Mesendoderm (in vitro differentiated cells): Measurements from ENCODE around the gene GPRIN1.

ENCODE experiments used
- DNase-seq: peaks from one replicate; pipeline ENCODE4 v3.0.0; 2013
- H2AK5ac ChIP-seq: 2 replicates; pipeline ENCODE4 v1.6.1; 2013; ENCODE audit warnings: low read length, inconsistent platforms
- H2BK120ac ChIP-seq: 2 replicates; pipeline ENCODE4 v1.6.1; 2013; ENCODE audit warnings: low read depth, mild to moderate bottlenecking, low read length, moderate library complexity, mixed read lengths
- H2BK15ac ChIP-seq: replicated peaks from 2 replicates; pipeline ENCODE4 v1.6.1; 2013; ENCODE audit warnings: low read depth, mild to moderate bottlenecking, moderate library complexity
- H2BK5ac ChIP-seq: 2 replicates; pipeline ENCODE4 v1.6.1; 2013; ENCODE audit warnings: low read length, inconsistent platforms
- H3K18ac ChIP-seq: 2 replicates; pipeline ENCODE4 v1.6.1; 2013; ENCODE audit warnings: mild to moderate bottlenecking, low read length, mixed read lengths
- H3K23ac ChIP-seq: one replicate; pipeline ENCODE4 v1.6.1; 2013; ENCODE audit warnings: low read length
- H3K27ac ChIP-seq: 2 replicates; pipeline ENCODE4 v1.5.1; 2013; ENCODE audit warnings: low read depth, mild to moderate bottlenecking, inconsistent platforms, low read length, moderate library complexity
- H3K27me3 ChIP-seq: 2 replicates; pipeline ENCODE4 v1.6.1; 2013; ENCODE audit warnings: low read length, control low read depth, mild to moderate bottlenecking, inconsistent platforms; ENCODE audit not compliant: insufficient read depth, poor library complexity
- H3K36me3 ChIP-seq: 2 replicates; pipeline ENCODE4 v1.6.1; 2013; ENCODE audit warnings: low read length, inconsistent platforms; ENCODE audit not compliant: control insufficient read depth, insufficient read depth
- H3K4ac ChIP-seq: one replicate; pipeline ENCODE4 v1.6.1; 2013; ENCODE audit warnings: low read depth, mild to moderate bottlenecking, low read length, moderate library complexity
- H3K4me1 ChIP-seq: 2 replicates; pipeline ENCODE4 v1.6.1; 2013; ENCODE audit warnings: low read depth, low read length, inconsistent platforms; ENCODE audit not compliant: control insufficient read depth
- H3K4me2 ChIP-seq: 2 replicates; pipeline ENCODE4 v1.6.1; 2013; ENCODE audit warnings: low read length
- H3K4me3 ChIP-seq: 2 replicates; pipeline ENCODE4 v1.5.1; 2013; ENCODE audit warnings: mild to moderate bottlenecking, low read length
- H3K56ac ChIP-seq: one replicate; pipeline ENCODE4 v1.6.1; 2013; ENCODE audit warnings: low read length
- H3K79me1 ChIP-seq: 2 replicates; pipeline ENCODE4 v1.6.1; 2013; ENCODE audit warnings: low read length, inconsistent platforms
- H3K79me2 ChIP-seq: 2 replicates; pipeline ENCODE4 v1.6.1; 2013; ENCODE audit warnings: mild to moderate bottlenecking, low read length; ENCODE audit not compliant: control insufficient read depth, insufficient read depth
- H3K9ac ChIP-seq: 2 replicates; pipeline ENCODE4 v1.6.1; 2013; ENCODE audit warnings: low read length, inconsistent platforms
- H4K5ac ChIP-seq: one replicate; pipeline ENCODE4 v1.6.1; 2013; ENCODE audit warnings: low read length
- H4K8ac ChIP-seq: one replicate; pipeline ENCODE4 v1.6.1; 2013; ENCODE audit warnings: low read depth, mild to moderate bottlenecking, control low read depth, low read length, moderate library complexity
- WGBS: extraction: QIAGEN DNeasy Blood & Tissue Kit; methylation state at CpG from one replicate; pipeline ENCODE4 v1.1.7; 2013; ENCODE audit warnings: low lambda C conversion rate, missing lambda C conversion rate; ENCODE audit not compliant: insufficient coverage; ENCODE audit errors: extremely low coverage; 5-methylcytosine and 5-hydroxymethylcytosine counted together

Gene GPRIN1

GRCh38 chr5:176575066-176575465 is 34.9 kb downstream of the GPRIN1 start:
- Histone ChIP-seq H3K18ac (no peak overlapping the region), H2BK15ac (no peak overlapping the region), H3K27me3 (no peaks in the 10 kb centered on the region), H3K4me3 (no peak overlapping the region), H4K5ac (no peak overlapping the region), H3K56ac (no peak overlapping the region), H2BK120ac (no peak overlapping the region), H3K27ac (no peak overlapping the region), H3K4ac (no peak overlapping the region), H2AK5ac (no peak overlapping the region), H3K4me2 (no peak overlapping the region), H3K36me3 (no peaks in the 10 kb centered on the region), H3K23ac (no peak overlapping the region), H3K79me1 (no peaks in the 10 kb centered on the region), H3K9ac (no peak overlapping the region), H3K4me1 (no peaks in the 10 kb centered on the region), H4K8ac (no peak overlapping the region), H3K79me2 (no peaks in the 10 kb centered on the region), H2BK5ac (no peak overlapping the region)
- no peak for DNase-seq
- whole genome bisulfite sequencing = no CpG with 5 or more reads among the region's 14 CpGs

- Histone ChIP-seq H2BK120ac (no peak overlapping the region), H3K36me3 (no peaks in the 10 kb centered on the region), H3K18ac (no peak overlapping the region), H3K27ac (no peak overlapping the region), H3K56ac (no peak overlapping the region), H3K23ac (no peak overlapping the region), H2BK5ac (no peak overlapping the region), H2BK15ac (no peak overlapping the region), H2AK5ac (no peak overlapping the region), H3K4me2 (no peak overlapping the region), H4K5ac (no peak overlapping the region), H4K8ac (no peak overlapping the region), H3K4me1 (no peaks in the 10 kb centered on the region), H3K79me1 (no peaks in the 10 kb centered on the region), H3K4me3 (no peak overlapping the region), H3K79me2 (no peaks in the 10 kb centered on the region), H3K4ac (no peak overlapping the region), H3K27me3 (no peaks in the 10 kb centered on the region), H3K9ac (no peak overlapping the region)
- WGBS = no CpG with 5 or more reads among the region's 10 CpGs
- no peak for DNase-seq
Observed at GRCh38 chr5:176574297-176574591, 35.7 kb downstream of the GPRIN1 start.

GRCh38 chr5:176573564-176574296 is 36.2 kb downstream of the GPRIN1 start:
- no peak overlapping the region for H2AK5ac ChIP-seq
- no peak overlapping the region for H3K4me3 ChIP-seq
- peak; percentile 60 for DNase-seq
- H3K27me3 ChIP-seq = no peaks in the 10 kb centered on the region
- H3K79me2 ChIP-seq = no peaks in the 10 kb centered on the region
- no peak overlapping the region for H3K23ac ChIP-seq
- no peak overlapping the region for H4K8ac ChIP-seq
- no peaks in the 10 kb centered on the region for H3K36me3 ChIP-seq
- no peaks in the 10 kb centered on the region for H3K79me1 ChIP-seq
- peak overlapping the region; percentile 65 for H3K56ac ChIP-seq
- H3K4ac ChIP-seq = no peak overlapping the region
- H3K4me1 ChIP-seq = no peaks in the 10 kb centered on the region
- no peak overlapping the region for H2BK5ac ChIP-seq
- peak overlapping the region; percentile 24 for H3K9ac ChIP-seq
- H2BK120ac ChIP-seq = no peak overlapping the region
- WGBS = no CpG with 5 or more reads among the region's 18 CpGs
- no peak overlapping the region for H2BK15ac ChIP-seq
- no peak overlapping the region for H3K27ac ChIP-seq
- H3K18ac ChIP-seq = no peak overlapping the region
- H3K4me2 ChIP-seq = no peak overlapping the region
- H4K5ac ChIP-seq = no peak overlapping the region

GRCh38 chr5:176570044-176570443 is 39.9 kb downstream of the GPRIN1 start:
- Histone ChIP-seq H2BK15ac (no peak overlapping the region), H3K27me3 (no peaks in the 10 kb centered on the region), H3K9ac (no peak overlapping the region), H4K5ac (no peak overlapping the region), H3K79me2 (no peaks in the 10 kb centered on the region), H3K56ac (no peak overlapping the region), H3K4me1 (no peaks in the 10 kb centered on the region), H3K4me2 (no peak overlapping the region), H2BK5ac (no peak overlapping the region), H3K4ac (no peak overlapping the region), H2BK120ac (no peak overlapping the region), H3K36me3 (no peaks in the 10 kb centered on the region), H3K4me3 (no peak overlapping the region), H3K23ac (no peak overlapping the region), H3K27ac (no peak overlapping the region), H2AK5ac (no peak overlapping the region), H4K8ac (no peak overlapping the region), H3K79me1 (no peaks in the 10 kb centered on the region), H3K18ac (no peak overlapping the region)
- no peak for DNase-seq
- no CpG with 5 or more reads among the region's 6 CpGs for WGBS

- H4K8ac ChIP-seq = no peak overlapping the region
- H3K4me1 ChIP-seq = no peaks in the 10 kb centered on the region
- no peak overlapping the region for H3K4me2 ChIP-seq
- no peak overlapping the region for H2BK15ac ChIP-seq
- H3K27ac ChIP-seq = no peak overlapping the region
- H3K9ac ChIP-seq = no peak overlapping the region
- no peak overlapping the region for H3K4me3 ChIP-seq
- H3K23ac ChIP-seq = no peak overlapping the region
- no CpG with 5 or more reads among the region's 18 CpGs for WGBS
- no peak overlapping the region for H4K5ac ChIP-seq
- H3K79me1 ChIP-seq = no peaks in the 10 kb centered on the region
- H2BK5ac ChIP-seq = no peak overlapping the region
- H3K18ac ChIP-seq = no peak overlapping the region
- no peak overlapping the region for H2BK120ac ChIP-seq
- H3K36me3 ChIP-seq = no peaks in the 10 kb centered on the region
- no peaks in the 10 kb centered on the region for H3K27me3 ChIP-seq
- H3K4ac ChIP-seq = no peak overlapping the region
- DNase-seq = no peak
- H2AK5ac ChIP-seq = no peak overlapping the region
- H3K56ac ChIP-seq = no peak overlapping the region
- no peaks in the 10 kb centered on the region for H3K79me2 ChIP-seq
Observed at GRCh38 chr5:176568657-176569056, 41.3 kb downstream of the GPRIN1 start.

GRCh38 chr5:176565760-176566288 is 44.1 kb downstream of the GPRIN1 start:
- no peaks in the 10 kb centered on the region for H3K27me3 ChIP-seq
- no peak overlapping the region for H3K4me2 ChIP-seq
- no peak overlapping the region for H2BK120ac ChIP-seq
- no peak overlapping the region for H3K4me3 ChIP-seq
- peak overlapping the region; percentile 12 for H3K56ac ChIP-seq
- no peaks in the 10 kb centered on the region for H3K79me1 ChIP-seq
- H3K4ac ChIP-seq = no peak overlapping the region
- no peak overlapping the region for H2AK5ac ChIP-seq
- H4K8ac ChIP-seq = no peak overlapping the region
- peak overlapping the region; percentile 56 for H2BK5ac ChIP-seq
- H3K9ac ChIP-seq = no peak overlapping the region
- no peak overlapping the region for H2BK15ac ChIP-seq
- DNase-seq = peak; percentile 73
- no peaks in the 10 kb centered on the region for H3K36me3 ChIP-seq
- no peaks in the 10 kb centered on the region for H3K4me1 ChIP-seq
- no peak overlapping the region for H4K5ac ChIP-seq
- WGBS = no CpG with 5 or more reads among the region's 6 CpGs
- peak overlapping the region; percentile 30 for H3K27ac ChIP-seq
- H3K79me2 ChIP-seq = no peaks in the 10 kb centered on the region
- H3K23ac ChIP-seq = no peak overlapping the region
- H3K18ac ChIP-seq = no peak overlapping the region
